ENCODE data around the gene TTC7B.

Gene TTC7B

DNA sequence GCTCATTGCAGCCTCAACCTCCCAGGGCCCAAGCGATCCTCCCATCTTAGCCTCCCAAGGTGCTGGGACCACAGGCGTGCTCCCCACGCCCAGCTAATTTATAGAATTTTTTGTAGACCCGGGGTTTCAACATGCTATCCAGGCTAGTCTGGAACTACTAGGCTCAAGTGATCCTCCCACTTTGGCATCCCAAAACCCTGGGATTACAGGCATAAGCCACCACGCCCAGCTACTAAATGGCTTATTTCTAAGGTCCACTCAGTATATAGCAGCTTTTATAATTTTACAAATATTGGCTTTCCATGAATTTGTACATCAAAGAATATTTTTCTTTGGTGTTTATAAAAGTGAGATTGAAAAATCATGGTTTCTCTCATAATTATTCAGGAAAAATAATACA is 167.8 kb downstream of the TTC7B start:
- no peak for DNase-seq (ENCODE audit: low read depth in 2 of 2)

- DNase-seq (ENCODE audit: low read depth in 2 of 2) = no peak
These were observed 168.7 kb downstream of the TTC7B start for GRCh38 chr14:90647473-90648005.

GRCh38 chr14:90645842-90646443 is 170.3 kb downstream of the TTC7B start:
- no peak for DNase-seq (ENCODE audit: low read depth in 2 of 2)

DNA sequence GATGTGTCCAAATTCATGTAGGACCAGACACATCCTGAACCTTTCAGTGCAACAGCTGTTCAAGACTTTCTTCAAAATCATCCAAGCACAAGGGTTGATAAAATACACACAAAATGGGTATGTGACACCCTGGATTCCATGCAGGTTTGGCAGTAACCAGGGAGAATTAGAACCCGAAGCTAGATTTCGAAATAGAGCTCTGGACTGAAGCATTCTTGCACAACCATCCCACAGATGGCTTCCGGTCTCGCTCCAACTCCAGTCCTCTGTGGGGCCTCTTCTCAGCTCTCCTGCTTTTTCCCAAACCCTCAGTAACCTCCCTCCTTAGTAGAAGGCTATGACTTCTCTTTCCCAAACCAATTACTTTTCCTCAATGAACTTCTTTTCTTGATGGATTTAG is 171.3 kb downstream of the TTC7B start:
- no peak for DNase-seq (ENCODE audit: low read depth in 2 of 2)

DNA sequence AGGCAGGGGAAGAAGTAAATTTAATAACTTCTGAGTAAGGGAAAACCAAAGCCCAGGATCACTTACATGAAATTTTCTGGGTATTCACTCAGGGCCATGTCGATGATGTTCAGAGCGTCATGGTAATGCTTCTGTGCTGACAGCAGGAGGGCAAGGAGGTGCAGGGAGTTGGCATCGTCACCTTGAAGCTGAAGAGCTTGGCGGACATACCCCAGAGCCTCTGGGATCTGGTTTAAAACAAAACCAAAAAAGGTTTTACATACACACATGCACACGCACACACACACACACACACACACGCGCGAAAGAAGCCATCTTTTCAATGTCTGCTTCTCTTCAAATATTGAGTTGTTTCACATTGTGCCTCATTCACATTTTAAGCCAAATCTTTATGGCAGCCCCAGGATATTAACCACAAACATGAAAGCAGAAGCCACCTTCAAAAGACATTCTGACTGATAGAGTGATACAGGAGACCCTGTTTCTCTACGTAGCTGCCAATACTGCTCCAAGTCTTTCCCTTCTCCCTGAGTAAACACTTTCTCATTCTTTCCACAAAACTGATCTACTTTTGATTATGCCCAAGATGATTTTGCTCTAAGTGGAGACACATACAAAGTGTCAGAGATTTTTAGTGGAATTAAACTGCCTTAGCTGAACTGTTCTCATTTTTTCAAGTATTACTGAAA is 172.1 kb downstream of the TTC7B start:
- no peak for DNase-seq (ENCODE audit: low read depth in 2 of 2)

DNA sequence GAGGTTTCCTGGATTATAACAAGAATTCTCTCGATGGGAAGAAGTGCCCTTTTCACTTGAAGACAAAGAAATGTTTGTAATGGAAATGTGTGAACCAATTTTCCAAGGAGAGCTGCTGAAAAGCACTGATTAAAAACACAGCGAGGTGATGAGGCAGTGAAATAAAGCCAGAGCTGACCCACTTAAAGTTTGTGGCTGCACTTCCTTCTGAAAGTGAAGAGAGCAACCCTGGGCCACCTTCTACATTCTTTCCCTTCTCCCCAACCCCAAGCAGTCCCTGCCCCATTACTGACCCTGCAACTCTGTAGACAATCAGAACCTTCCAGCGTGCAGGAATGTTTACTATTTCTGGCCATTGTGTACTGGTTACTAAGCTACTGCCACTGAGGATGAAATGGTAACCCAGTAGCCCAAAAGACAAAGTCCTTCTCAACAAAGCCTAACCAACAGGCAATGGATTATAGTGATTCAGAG is 173.9 kb downstream of the TTC7B start:
- DNase-seq (ENCODE audit: low read depth in 2 of 2) = no peak

- DNase-seq (ENCODE audit: low read depth in 2 of 2) = no peak
These were observed 174.5 kb downstream of the TTC7B start for GRCh38 chr14:90641615-90642243.

DNA sequence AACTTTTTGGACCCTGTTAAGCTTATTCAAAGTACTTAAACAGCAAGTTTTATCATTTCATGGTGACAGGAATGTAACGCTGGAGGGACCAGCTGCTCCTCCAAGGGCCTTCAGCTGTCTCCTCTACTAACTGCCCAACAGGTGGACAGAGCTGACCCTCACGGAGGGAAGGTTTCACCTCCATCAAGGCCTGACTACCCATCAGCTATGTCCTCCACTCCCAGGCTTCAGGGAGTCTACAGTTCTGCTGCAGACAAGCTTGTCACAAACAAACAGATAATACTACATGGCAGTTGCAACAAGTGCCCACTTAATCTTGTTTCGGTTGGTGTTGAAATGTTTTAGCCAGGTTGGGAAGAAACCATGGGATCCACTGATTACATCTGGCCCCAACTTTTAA is 175.1 kb downstream of the TTC7B start:
- DNase-seq (ENCODE audit: low read depth in 2 of 2) = no peak

- no peak for DNase-seq (ENCODE audit: low read depth in 2 of 2)
These were observed 176.6 kb downstream of the TTC7B start for GRCh38 chr14:90639641-90640040.

GRCh38 chr14:90632871-90633270 is 183.4 kb downstream of the TTC7B start:
- DNase-seq (ENCODE audit: low read depth in 2 of 2) = no peak

- DNase-seq (ENCODE audit: low read depth in 2 of 2) = no peak
These were observed 183.8 kb downstream of the TTC7B start for GRCh38 chr14:90632451-90632850.

GRCh38 chr14:90630171-90630806 is 185.9 kb downstream of the TTC7B start:
- DNase-seq (ENCODE audit: low read depth in 2 of 2) = no peak

- no peak for DNase-seq (ENCODE audit: low read depth in 2 of 2)
These were observed 186.8 kb downstream of the TTC7B start for GRCh38 chr14:90629471-90629870.

GRCh38 chr14:90628825-90629224 is 187.4 kb downstream of the TTC7B start:
- no peak for DNase-seq (ENCODE audit: low read depth in 2 of 2)

- DNase-seq (ENCODE audit: low read depth in 2 of 2) = no peak
These were observed 188.8 kb downstream of the TTC7B start for GRCh38 chr14:90627478-90627877.

DNA sequence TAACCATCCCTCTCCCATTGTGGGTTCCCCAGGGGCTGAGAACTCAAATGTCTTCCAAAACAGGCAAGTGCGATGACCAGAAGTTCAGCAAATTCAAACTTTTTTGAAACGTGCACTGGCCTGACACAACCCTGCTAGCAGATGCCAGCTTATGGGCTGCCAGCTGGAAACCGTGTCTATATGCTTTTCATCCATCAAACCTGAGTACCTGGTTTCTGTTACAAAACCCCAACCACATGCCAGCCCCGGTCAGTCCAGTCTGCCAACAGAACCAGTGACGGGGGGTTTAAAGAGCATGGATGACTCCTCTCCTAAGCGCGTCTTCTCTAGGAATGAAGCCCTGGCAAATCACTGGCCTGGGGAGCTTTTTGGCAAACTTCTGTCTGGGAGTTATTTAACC is 189.7 kb downstream of the TTC7B start:
- no peak for DNase-seq (ENCODE audit: low read depth in 2 of 2)

DNA sequence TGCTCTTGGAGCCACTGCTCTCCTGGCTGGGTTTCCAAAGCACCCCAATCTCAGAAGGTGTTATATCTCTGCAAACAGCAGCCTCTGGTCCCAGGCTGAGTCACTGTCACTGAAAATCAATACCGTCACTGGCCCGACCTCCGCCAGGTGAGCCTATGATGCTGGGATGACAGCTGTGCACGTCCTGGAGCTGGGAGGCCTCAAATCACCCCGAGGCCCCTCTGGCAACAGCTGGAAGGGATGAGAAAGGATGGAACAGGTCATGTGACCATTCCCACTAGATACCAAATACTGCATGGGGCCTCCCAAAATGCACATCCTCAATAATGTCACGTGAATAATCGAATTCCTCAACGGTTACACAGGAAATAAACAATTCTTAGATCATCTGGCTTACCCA is 190.8 kb downstream of the TTC7B start:
- no peak for DNase-seq (ENCODE audit: low read depth in 2 of 2)

GRCh38 chr14:90624732-90625400 is 191.4 kb downstream of the TTC7B start:
- no peak for DNase-seq (ENCODE audit: low read depth in 2 of 2)

DNA sequence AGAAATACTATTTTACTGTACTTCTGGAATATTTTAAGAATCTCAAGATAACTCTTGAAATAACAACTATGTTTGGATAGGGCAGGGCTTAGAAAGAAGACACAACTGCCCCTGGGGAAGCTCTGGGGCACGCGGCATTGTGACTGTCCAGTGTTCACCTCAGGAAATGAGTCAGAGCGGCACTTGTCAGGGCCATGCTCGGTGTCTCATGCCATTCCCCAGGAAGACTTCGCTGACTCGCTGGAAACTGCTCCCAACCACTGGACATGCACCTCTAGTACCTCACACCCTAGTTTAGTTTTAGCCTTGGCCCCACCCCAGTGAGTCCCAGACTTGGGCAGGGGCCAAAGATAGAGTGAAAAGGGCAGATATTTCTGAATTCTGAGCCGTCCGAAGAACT is 192.0 kb downstream of the TTC7B start:
- DNase-seq (ENCODE audit: low read depth in 2 of 2) = no peak

DNA sequence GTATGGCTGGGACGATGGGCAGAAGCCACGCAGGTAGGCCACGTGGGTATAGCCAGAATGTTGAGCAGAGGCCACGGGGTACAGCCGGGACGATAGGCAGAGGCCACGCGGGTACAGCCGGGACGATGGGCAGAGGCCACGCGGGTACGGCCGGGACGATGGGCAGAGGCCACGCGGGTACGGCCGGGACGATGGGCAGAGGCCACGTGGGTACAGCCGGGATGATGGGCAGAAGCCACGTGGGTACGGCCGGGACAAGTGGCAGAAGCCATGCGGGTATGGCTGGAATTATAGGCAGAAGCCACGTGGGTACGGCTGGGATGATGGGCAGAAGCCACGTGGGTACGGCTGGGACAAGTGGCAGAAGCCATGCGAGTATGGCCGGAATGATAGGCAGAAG is 195.0 kb downstream of the TTC7B start:
- no peak for DNase-seq (ENCODE audit: low read depth in 2 of 2)

DNA sequence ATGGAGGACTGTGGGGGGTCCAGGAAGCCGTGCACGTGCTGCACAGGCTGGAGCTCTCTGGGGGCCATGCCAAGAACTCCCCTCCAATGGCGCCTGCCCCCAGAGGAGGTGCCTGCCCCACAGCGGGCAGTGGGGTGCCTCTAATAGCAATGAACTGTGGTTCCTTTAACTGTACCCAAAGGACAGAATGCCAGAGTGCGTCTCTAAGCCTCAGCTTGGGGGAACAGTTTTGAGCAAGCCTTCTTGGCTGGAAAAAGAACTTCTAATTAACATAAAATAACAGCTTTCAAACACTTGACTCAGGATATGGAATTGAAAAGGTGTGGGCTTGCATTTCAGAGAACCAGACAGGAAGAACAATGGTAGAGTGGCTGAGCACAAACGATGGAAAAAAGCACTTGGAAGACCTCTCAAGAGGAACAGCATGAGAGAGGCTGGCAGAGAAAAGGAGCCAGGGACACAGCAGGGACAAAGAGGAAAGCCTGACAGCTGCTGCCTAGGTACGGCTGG is 195.6 kb downstream of the TTC7B start:
- no peak for DNase-seq (ENCODE audit: low read depth in 2 of 2)

GRCh38 chr14:90619911-90620310 is 196.3 kb downstream of the TTC7B start:
- no peak for DNase-seq (ENCODE audit: low read depth in 2 of 2)

Measured in stimulated activated CD4-positive, alpha-beta T cell treated with anti-CD3 and anti-CD28 coated beads, Interleukin-4, amount 100 ng/mL, for 48 hours (primary cell).